Stimulated activated CD8-positive, alpha-beta memory T cell treated with anti-CD3 and anti-CD28 coated beads, Interleukin-7, amount 100 ng/mL, for 48 hours (primary cell): ENCODE measurements around the gene ATP5IF1.

Experiments used
- DNase-seq, 2 donors: peaks; one replicate each; pipeline ENCODE4 v3.0.0-alpha.2; 2020; ENCODE audit warnings: low read depth in 1 of 2; ENCODE audit errors: extremely low read depth in 1 of 2

ATP5IF1 gene

GRCh38 chr1:28236656-28237322 is 865 bp downstream of the ATP5IF1 start:
- no peak for DNase-seq

GRCh38 chr1:28239004-28239403 is 3.1 kb downstream of the ATP5IF1 start:
- DNase-seq: no peak

GRCh38 chr1:28240024-28240423 is 4.1 kb downstream of the ATP5IF1 start:
- DNase-seq: no peak

GRCh38 chr1:28241638-28242241 is 5.8 kb downstream of the ATP5IF1 start:
- DNase-seq: no peak

GRCh38 chr1:28243685-28244311 is 7.9 kb downstream of the ATP5IF1 start:
- DNase-seq: no peak

- no peak for DNase-seq
These were observed 8.8 kb downstream of the ATP5IF1 start for GRCh38 chr1:28244549-28245251.

GRCh38 chr1:28246427-28246832 is 10.5 kb downstream of the ATP5IF1 start:
- no peak for DNase-seq

- no peak for DNase-seq
These were observed 11.8 kb downstream of the ATP5IF1 start for GRCh38 chr1:28247612-28248272.

- DNase-seq: peak; percentile 49 to 67
These were observed 12.5 kb downstream of the ATP5IF1 start for GRCh38 chr1:28248273-28249012.

GRCh38 chr1:28249013-28249865 is 13.3 kb downstream of the ATP5IF1 start:
- no peak for DNase-seq

- DNase-seq: no peak
These were observed 14.0 kb downstream of the ATP5IF1 start for GRCh38 chr1:28249866-28250295.

- no peak for DNase-seq
These were observed 20.4 kb downstream of the ATP5IF1 start for GRCh38 chr1:28256197-28256827.

GRCh38 chr1:28257736-28258135 is 21.8 kb downstream of the ATP5IF1 start:
- DNase-seq: no peak

GRCh38 chr1:28258628-28259251 is 22.8 kb downstream of the ATP5IF1 start:
- no peak for DNase-seq

- peak; percentile 99 to 100 for DNase-seq
These were observed 23.5 kb downstream of the ATP5IF1 start, which contains the start of gene SESN2 for GRCh38 chr1:28259252-28259933. Gene SESN2, plus strand, starts transcription at chr1:28259518. Its CDS starts 330 bp downstream, at chr1:28259848.

- no peak for DNase-seq
These were observed 24.2 kb downstream of the ATP5IF1 start for GRCh38 chr1:28259934-28260802.

GRCh38 chr1:28260803-28261174 is 24.9 kb downstream of the ATP5IF1 start:
- no peak for DNase-seq
